Left lung (tissue), 10 donors: ENCODE measurements around the gene MBLAC2. TPM values are rescaled to one million over a fixed set of nuclear protein-coding genes. Genes with fewer than 3 reads are reported as not detected.
A peak's percentile ranks its signal among the peaks of the same experiment; 100 is the strongest.

Experiments used
- ATAC-seq: fragments of 200-7000 bp; cut with Tn5 transposase; one replicate; pipeline ENCODE4 v1.9.1; 2020; ENCODE audit warnings: moderate library complexity
- DNase-seq, 4 donors: peaks; one replicate each; pipeline ENCODE4 v3.0.0-alpha.2; 2013 to 2020
- H3K27ac ChIP-seq, 2 donors: fragments of 200-600 bp; sonication (generic) in 1 of 2; one replicate each; pipeline versions ENCODE4 v1.5.0 to v1.8.0; 2020 to 2021
- H3K27me3 ChIP-seq, 2 donors: fragments of 200-600 bp; sonication (generic) in 1 of 2; one replicate each; pipeline versions ENCODE4 v1.5.0 to v1.8.0; 2020 to 2021
- H3K36me3 ChIP-seq, 2 donors: fragments of 200-600 bp; sonication (generic) in 1 of 2; one replicate each; pipeline versions ENCODE4 v1.5.0 to v1.8.0; 2020 to 2021
- H3K4me1 ChIP-seq, 2 donors: fragments of 200-600 bp; one replicate each; pipeline ENCODE4 v1.8.0; 2021
- H3K4me3 ChIP-seq, 2 donors: fragments of 200-600 bp; sonication (generic) in 1 of 2; one replicate each; pipeline versions ENCODE4 v1.5.0 to v1.8.0; 2020 to 2021; ENCODE audit warnings: mild to moderate bottlenecking in 1 of 2
- H3K9me3 ChIP-seq, 2 donors: fragments of 200-600 bp; sonication (generic) in 1 of 2; one replicate each; pipeline versions ENCODE4 v1.5.0 to v1.8.0; 2020 to 2021
- intact Hi-C, 2 donors: fragments of 100-400 bp; cut with DNase I; formaldehyde crosslinking; loops; one replicate each; pipeline versions ENCODE4 v1.11.2 to v1.14.2; 2022
- polyA plus RNA-seq, 6 donors: library from polyadenylated mRNA; unstranded; fragments of 120-200 nt; gene quantifications; one replicate each; pipeline ENCODE4 v1.2.1, GENCODE V29; 2013; ENCODE audit not compliant: insufficient read length in 6 of 6
- total RNA-seq, 2 donors: library from RNA; stranded (reverse); fragmentation: NEBNext Ultra II Directional; extraction: Animal tissue kit (Norgen Biotek cat#: 25700); gene quantifications; one replicate each; pipeline ENCODE4 v1.2.1, GENCODE V29; 2021
- TF ChIP-seq, protein P1 (sequence below), 2 donors: fragments of 200-600 bp; sonication (generic) in 1 of 2; IDR thresholded peaks; one replicate each; pipeline versions ENCODE4 v1.5.0 to v1.8.0; 2021; ENCODE audit warnings: antibody characterized with exemption in 2 of 2
- donor health status: DM: no; HTN: yes; CAD: no.
- donor health status: DM: no; HTN: no; CAD: no.

The MBLAC2 gene
- total and polyA plus RNA-seq, 8 donors, result 3.8 to 10.0 (median 9.0) TPM

GRCh38 chr5:90473396-90474234, 956 bp downstream of the MBLAC2 start:
- H3K27me3 ChIP-seq, result no peaks in the 10 kb centered on the region
- ATAC-seq (peak; percentile 50), DNase-seq (peak; percentile 35 to 89 (median 40))
- H3K27ac ChIP-seq, result peak overlapping the region; percentile 81 to 86
- no peaks in the 10 kb centered on the region for H3K9me3 ChIP-seq
- H3K36me3 ChIP-seq, result no peaks in the 10 kb centered on the region
- intact Hi-C loops, result no loop called here
- TF ChIP-seq, protein P1, sequence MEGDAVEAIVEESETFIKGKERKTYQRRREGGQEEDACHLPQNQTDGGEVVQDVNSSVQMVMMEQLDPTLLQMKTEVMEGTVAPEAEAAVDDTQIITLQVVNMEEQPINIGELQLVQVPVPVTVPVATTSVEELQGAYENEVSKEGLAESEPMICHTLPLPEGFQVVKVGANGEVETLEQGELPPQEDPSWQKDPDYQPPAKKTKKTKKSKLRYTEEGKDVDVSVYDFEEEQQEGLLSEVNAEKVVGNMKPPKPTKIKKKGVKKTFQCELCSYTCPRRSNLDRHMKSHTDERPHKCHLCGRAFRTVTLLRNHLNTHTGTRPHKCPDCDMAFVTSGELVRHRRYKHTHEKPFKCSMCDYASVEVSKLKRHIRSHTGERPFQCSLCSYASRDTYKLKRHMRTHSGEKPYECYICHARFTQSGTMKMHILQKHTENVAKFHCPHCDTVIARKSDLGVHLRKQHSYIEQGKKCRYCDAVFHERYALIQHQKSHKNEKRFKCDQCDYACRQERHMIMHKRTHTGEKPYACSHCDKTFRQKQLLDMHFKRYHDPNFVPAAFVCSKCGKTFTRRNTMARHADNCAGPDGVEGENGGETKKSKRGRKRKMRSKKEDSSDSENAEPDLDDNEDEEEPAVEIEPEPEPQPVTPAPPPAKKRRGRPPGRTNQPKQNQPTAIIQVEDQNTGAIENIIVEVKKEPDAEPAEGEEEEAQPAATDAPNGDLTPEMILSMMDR (IDR thresholded peaks at IDR 0.05), result no peak
- H3K4me1 ChIP-seq, result peaks cover 0 to 20% of the 10 kb centered on the region in 2 donors
- H3K4me3 ChIP-seq, result peak overlapping the region; percentile 87 to 97

- DNase-seq (no peak), ATAC-seq (no peak)
- Histone ChIP-seq H3K9me3 (no peaks in the 10 kb centered on the region), H3K4me1 (peaks cover 0 to 20% of the 10 kb centered on the region in 2 donors), H3K36me3 (no peaks in the 10 kb centered on the region), H3K4me3 (peak overlapping the region; percentile 87 to 97), H3K27ac (no peak overlapping the region), H3K27me3 (no peaks in the 10 kb centered on the region)
- intact Hi-C loops, result no loop called here
- TF ChIP-seq, protein P1 (IDR thresholded peaks at IDR 0.05), result no peak
Measured at GRCh38 chr5:90472783-90473395, 1.7 kb downstream of the MBLAC2 start.

- Histone ChIP-seq H3K4me1 (no peaks in the 10 kb centered on the region), H3K27me3 (no peaks in the 10 kb centered on the region), H3K9me3 (no peaks in the 10 kb centered on the region), H3K4me3 (no peak overlapping the region), H3K27ac (no peak overlapping the region), H3K36me3 (no peaks in the 10 kb centered on the region)
- TF ChIP-seq, protein P1 (IDR thresholded peaks at IDR 0.05), result no peak
- intact Hi-C loops, result no loop called here
- ATAC-seq, result no peak
- DNase-seq, result no peak
Measured at GRCh38 chr5:90461288-90461687, 13.3 kb downstream of the MBLAC2 start.

GRCh38 chr5:90446961-90447360, 27.6 kb downstream of the MBLAC2 start:
- H3K27ac ChIP-seq, result no peak overlapping the region
- DNase-seq, result no peak
- ATAC-seq, result no peak
- no peaks in the 10 kb centered on the region for H3K36me3 ChIP-seq
- intact Hi-C loops, result no loop called here
- TF ChIP-seq, protein P1 (IDR thresholded peaks at IDR 0.05), result no peak
- H3K4me1 ChIP-seq, result no peaks in the 10 kb centered on the region
- no peaks in the 10 kb centered on the region for H3K27me3 ChIP-seq
- no peak overlapping the region for H3K4me3 ChIP-seq
- H3K9me3 ChIP-seq, result no peaks in the 10 kb centered on the region

GRCh38 chr5:90440644-90441043, 33.9 kb downstream of the MBLAC2 start:
- Histone ChIP-seq H3K36me3 (no peaks in the 10 kb centered on the region), H3K4me3 (no peak overlapping the region), H3K27me3 (no peaks in the 10 kb centered on the region), H3K27ac (no peak overlapping the region), H3K9me3 (no peaks in the 10 kb centered on the region), H3K4me1 (peaks cover 0 to 7% of the 10 kb centered on the region in 2 donors)
- TF ChIP-seq, protein P1 (IDR thresholded peaks at IDR 0.05), result no peak
- no peak for ATAC-seq
- intact Hi-C loops, result no loop called here
- no peak for DNase-seq
